ENCODE data around the gene RSRC1. TPM values are rescaled to one million over a fixed set of nuclear protein-coding genes. Genes with fewer than 3 reads are reported as not detected.

The RSRC1 gene
- total RNA-seq, 1 experiment from 2014 or later: 60.3 TPM

GRCh38 chr3:158458464-158458863 is 348.6 kb downstream of the RSRC1 start:
- CTCF ChIA-PET: no interaction called here

DNA sequence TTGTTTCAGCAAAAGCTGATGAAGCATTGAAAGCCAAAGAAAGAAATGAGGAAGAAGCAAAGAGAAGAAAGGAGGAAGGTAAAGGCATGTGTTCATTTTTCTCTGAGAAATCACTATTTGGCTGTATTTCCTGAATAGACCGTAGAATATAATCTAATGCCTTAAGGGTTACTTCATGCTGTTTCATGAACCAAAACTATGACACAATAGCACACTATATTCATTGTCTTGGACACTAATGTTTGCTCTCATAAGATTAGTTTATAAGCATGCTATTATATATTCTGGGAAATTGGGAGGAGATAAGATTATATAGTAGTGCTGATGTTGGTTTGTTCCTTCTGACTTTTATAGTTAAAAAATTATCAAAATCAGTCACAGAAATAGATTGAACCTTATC is 351.0 kb downstream of the RSRC1 start:
- Histone ChIP-seq H3K36me3 (ENCODE audit: low read depth) (no peaks in the 10 kb centered on the region), H3K9me2 (ENCODE audit: insufficient read depth) (no peaks in the 10 kb centered on the region), H4K20me1 (ENCODE audit: insufficient read depth) (no peaks in the 10 kb centered on the region), H2AFZ (no peak overlapping the region), H3K4me1 (replicated peaks; ENCODE audit: insufficient read depth) (peaks cover 16% of the 10 kb centered on the region), H3K9me3 (ENCODE audit: insufficient read depth, low read depth) (no peaks in the 10 kb centered on the region; the same call in 1 of the 2 replicates), H3K4me3 (no peak overlapping the region), H3F3A (ENCODE audit: insufficient read depth, low read depth) (no peaks in the 10 kb centered on the region), H3K27me3 (ENCODE audit: insufficient read depth, low read depth) (no peaks in the 10 kb centered on the region), H3K79me2 (ENCODE audit: low read depth) (no peaks in the 10 kb centered on the region), H3K4me2 (no peak overlapping the region), H3K27ac (no peak overlapping the region)
- ChIA-PET CTCF (no interaction called here), POLR2A (ENCODE audit: unreplicated experiment) (no interaction called here)
- intact Hi-C loops (cut with micrococcal nuclease; ENCODE audit: unreplicated experiment): no loop called here
- BruUV-seq (replicated peaks): no TSS peak
- no peak for DNase-seq
- TF ChIP-seq EZH2 (IDR thresholded peaks at IDR 0.05; ENCODE audit: low read depth) (no peak), CTCF (conservative IDR thresholded peaks at IDR 0.05) (no peak)

More at GRCh38 chr3:158458464-158458863, 348.6 kb downstream of the RSRC1 start:
- Histone ChIP-seq H3F3A (ENCODE audit: insufficient read depth, low read depth) (no peaks in the 10 kb centered on the region), H3K9me2 (ENCODE audit: insufficient read depth) (no peaks in the 10 kb centered on the region), H3K36me3 (ENCODE audit: low read depth) (no peaks in the 10 kb centered on the region), H3K4me3 (no peak overlapping the region), H3K27ac (no peak overlapping the region), H3K27me3 (ENCODE audit: insufficient read depth, low read depth) (no peaks in the 10 kb centered on the region), H3K79me2 (ENCODE audit: low read depth) (no peaks in the 10 kb centered on the region), H3K4me1 (replicated peaks; ENCODE audit: insufficient read depth) (peaks cover 16% of the 10 kb centered on the region), H2AFZ (no peak overlapping the region), H3K4me2 (peak overlapping the region; percentile 56), H4K20me1 (ENCODE audit: insufficient read depth) (no peaks in the 10 kb centered on the region), H3K9me3 (ENCODE audit: insufficient read depth, low read depth) (no peaks in the 10 kb centered on the region; the same call in 1 of the 2 replicates)
- DNase-seq: peak; percentile 12 to 80
- intact Hi-C loops (cut with micrococcal nuclease; ENCODE audit: unreplicated experiment): no loop called here
- TF ChIP-seq EZH2 (IDR thresholded peaks at IDR 0.05; ENCODE audit: low read depth): no peak
- no peak for TF ChIP-seq CTCF (conservative IDR thresholded peaks at IDR 0.05)
- POLR2A ChIA-PET (ENCODE audit: unreplicated experiment): no interaction called here
- BruUV-seq (replicated peaks): no TSS peak

DNA sequence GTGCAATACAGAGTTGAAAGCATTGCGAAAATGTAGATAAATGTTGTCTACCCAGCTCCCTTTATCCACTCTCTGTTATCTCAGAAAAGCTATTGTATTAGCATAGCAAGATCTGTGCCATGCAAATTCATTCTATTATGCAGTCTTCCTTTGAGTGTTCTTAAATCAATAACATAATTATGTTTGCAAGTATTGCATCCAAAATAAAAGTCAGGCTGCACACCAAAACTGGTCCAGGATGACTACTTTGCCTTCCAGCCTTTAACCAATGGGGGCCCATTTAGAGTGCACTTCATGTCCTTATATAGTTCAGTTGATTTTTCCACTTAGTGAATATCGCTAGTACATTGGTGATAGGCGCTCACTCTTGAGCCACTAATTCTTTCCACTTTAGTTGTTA is 353.7 kb downstream of the RSRC1 start:
- Histone ChIP-seq H3K4me3 (no peak overlapping the region), H3K36me3 (ENCODE audit: low read depth) (no peaks in the 10 kb centered on the region), H3K4me1 (replicated peaks; ENCODE audit: insufficient read depth) (peaks cover 7% of the 10 kb centered on the region), H3K27me3 (ENCODE audit: insufficient read depth, low read depth) (no peaks in the 10 kb centered on the region), H3F3A (ENCODE audit: insufficient read depth, low read depth) (no peaks in the 10 kb centered on the region), H3K9me3 (ENCODE audit: insufficient read depth, low read depth) (no peaks in the 10 kb centered on the region), H3K9me2 (ENCODE audit: insufficient read depth) (no peaks in the 10 kb centered on the region), H3K27ac (no peak overlapping the region), H4K20me1 (ENCODE audit: insufficient read depth) (no peaks in the 10 kb centered on the region), H2AFZ (no peak overlapping the region), H3K79me2 (ENCODE audit: low read depth) (no peaks in the 10 kb centered on the region), H3K4me2 (no peak overlapping the region)
- intact Hi-C loops (cut with micrococcal nuclease; ENCODE audit: unreplicated experiment): no loop called here
- ChIA-PET CTCF (no interaction called here), POLR2A (ENCODE audit: unreplicated experiment) (interaction anchor here (0.6 kb wide), 1 partner anchor 1310 kb away, joined by 4 read pairs; no protein-coding TSS in a partner anchor)
- no TSS peak for BruUV-seq (replicated peaks)
- DNase-seq: no peak
- TF ChIP-seq CTCF (conservative IDR thresholded peaks at IDR 0.05): no peak
- no peak for TF ChIP-seq EZH2 (IDR thresholded peaks at IDR 0.05; ENCODE audit: low read depth)

Measured in PC-9 (cell line).